Hematopoietic multipotent progenitor cell treated with erythropoietin and hydrocortisone succinate and interleukin-3 and kit ligand, for 8 days (in vitro differentiated cells): Measurements from ENCODE around the gene SV2C.

Experiments
- DNase-seq: peaks from one replicate; pipeline ENCODE4 v3.0.0-alpha.2; 2015

The SV2C gene

GRCh38 chr5:76388791-76389512 lies 305.8 kb downstream of the SV2C start:
- no peak for DNase-seq

- DNase-seq: no peak
Measured at GRCh38 chr5:76389513-76390154, 306.5 kb downstream of the SV2C start.

- DNase-seq: no peak
Measured at GRCh38 chr5:76391014-76391413, 307.8 kb downstream of the SV2C start.

DNA sequence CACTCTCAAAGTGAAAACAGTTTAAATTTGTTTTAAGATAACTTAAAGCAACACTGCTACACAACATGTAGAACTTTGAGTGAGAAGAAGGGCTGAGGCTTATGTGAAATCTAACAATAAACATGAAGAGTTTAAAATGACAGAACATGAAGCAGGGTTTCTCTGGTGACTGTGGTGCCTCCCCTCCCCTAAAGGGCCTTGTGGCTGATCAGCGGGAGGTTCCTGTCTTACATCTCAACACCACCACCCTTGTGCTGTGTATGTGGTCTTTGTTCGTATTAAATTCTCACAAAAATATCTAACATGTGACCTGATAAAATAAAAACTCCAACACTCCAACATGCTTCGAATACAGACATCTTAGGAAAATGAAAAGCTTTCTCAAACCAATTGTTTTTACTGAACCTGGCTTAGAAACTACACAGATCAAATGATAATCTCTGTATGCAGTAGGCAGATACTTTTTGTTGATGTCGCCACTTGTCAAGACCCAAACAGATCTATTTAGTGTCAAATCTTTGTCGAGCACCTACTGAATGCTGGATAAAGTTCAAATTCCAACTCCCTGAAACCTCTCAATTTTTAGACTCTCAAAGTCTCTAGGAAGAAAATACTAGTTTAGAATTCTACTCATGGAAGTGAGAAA lies 310.0 kb downstream of the SV2C start:
- no peak for DNase-seq

DNA sequence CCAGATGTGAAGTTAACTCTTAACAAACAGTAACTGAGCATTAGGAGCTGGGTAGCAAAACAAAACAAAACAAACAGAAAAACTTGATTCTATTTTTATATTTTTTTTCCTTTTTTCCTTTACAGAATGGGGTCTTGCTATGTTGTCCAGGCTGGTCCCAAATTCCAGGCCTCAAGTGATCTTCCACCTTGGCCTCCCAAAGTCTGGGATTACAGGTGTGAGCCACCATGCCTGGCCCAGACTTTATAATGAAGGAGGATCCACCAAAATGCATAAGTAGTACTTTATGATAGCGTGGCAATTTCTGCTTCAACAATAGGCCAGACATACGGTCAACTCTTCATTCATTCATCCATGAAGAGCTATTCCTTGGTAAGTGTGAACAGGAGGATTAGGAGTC lies 314.0 kb downstream of the SV2C start:
- no peak for DNase-seq

DNA sequence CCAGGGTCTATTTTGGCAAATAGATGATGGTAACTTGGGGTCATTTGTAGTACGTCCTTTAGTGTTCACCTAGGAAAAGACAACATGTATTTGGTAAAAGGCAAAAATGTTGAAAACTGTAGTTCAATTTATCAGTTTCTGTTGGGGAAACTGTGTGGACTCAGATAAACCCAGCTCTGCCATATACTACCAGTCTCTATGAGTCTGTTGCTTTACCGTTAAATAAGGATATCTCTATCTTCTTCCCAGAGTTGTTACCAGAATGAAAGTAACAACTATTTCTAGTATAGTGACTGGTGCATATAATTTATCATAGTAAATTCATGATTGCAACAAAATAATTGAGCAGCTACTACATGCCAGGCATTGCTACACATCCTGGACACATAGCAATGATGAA lies 316.1 kb downstream of the SV2C start:
- peak; percentile 62 for DNase-seq

DNA sequence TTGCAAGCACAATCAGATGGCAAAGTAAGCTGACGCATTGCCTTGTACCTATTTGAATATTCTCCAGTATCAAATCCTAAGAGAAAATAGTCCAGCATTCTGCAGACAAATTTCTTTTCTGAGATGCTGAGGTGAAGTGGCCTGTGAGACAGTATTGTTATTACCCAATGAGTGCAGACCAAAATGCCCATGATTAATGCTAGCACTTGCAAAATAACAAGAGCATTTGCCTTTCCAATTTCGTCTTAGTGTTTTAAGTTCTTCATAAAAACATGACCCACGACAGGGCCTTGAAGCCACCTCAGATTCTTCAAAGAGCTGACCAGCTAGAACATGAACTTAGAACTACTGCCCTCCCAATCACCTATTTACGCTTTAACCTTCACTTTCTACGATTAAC lies 317.3 kb downstream of the SV2C start:
- DNase-seq: no peak

- no peak for DNase-seq
Measured at GRCh38 chr5:76401801-76402250, 318.6 kb downstream of the SV2C start.

GRCh38 chr5:76402251-76402885 lies 319.2 kb downstream of the SV2C start:
- peak; percentile 92 for DNase-seq

DNA sequence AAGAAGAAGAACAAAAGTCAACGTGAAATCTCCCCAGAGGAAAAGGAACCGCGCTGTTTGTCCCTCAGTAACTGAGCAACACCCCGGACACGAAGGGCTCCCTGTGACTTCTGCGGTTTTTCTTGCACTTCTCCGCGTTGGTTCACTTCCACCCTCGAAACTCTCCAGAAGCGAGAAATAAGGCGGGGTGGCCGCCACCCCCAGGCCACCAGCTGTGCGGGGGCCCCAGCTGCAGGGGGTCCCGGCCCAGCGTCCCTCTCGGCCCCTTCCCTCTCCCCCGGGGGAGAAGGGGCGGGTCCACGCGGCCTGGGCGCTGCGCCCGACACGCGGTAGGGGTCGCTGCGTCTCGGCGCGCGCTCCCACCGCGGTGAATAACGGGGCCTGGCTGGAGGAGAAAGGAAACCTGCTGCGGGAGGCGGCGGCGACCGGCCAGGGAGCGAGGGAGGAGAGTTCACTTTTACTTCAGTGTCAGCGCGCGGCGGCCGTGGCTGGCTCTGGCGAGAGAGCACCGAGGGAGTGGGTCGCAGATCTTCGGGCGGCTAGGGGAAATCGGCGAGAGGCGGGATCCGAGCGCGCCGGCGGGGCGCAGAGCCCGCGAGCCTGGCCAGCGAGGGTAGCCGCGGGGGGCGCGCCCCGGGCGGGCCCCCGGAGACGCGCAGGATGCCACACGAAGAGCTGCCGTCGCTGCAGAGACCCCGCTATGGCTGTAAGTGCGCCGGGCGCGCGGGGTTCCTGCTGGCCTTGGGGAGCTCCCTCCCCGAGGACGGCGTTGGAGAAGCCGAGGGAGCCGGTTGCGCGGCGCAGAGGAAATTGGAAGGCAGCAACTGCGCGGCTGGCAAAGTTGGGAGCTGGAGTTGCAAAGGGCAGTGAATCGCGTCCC lies 319.9 kb downstream of the SV2C start, which contains the start of gene IQGAP2:
TSS of gene IQGAP2 (plus strand) at position 400 of the 880 bp plus-strand sequence. CDS start at position 661, 261 bp downstream.
- peak; percentile 81 for DNase-seq
